D341Med (cell line): Measurements from ENCODE around the gene ANXA8L1.
"Not testable (repeated sequence)": the region's sequence is repeated elsewhere in the genome, so short reads cannot be mapped to it uniquely, and the experiment has no call there.

ENCODE experiments used
- DNase-seq: peaks from one replicate; pipeline ENCODE4 v3.0.0; 2012; ENCODE audit warnings: low spot score

ANXA8L1 gene, protein sequence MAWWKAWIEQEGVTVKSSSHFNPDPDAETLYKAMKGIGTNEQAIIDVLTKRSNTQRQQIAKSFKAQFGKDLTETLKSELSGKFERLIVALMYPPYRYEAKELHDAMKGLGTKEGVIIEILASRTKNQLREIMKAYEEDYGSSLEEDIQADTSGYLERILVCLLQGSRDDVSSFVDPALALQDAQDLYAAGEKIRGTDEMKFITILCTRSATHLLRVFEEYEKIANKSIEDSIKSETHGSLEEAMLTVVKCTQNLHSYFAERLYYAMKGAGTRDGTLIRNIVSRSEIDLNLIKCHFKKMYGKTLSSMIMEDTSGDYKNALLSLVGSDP

DNA sequence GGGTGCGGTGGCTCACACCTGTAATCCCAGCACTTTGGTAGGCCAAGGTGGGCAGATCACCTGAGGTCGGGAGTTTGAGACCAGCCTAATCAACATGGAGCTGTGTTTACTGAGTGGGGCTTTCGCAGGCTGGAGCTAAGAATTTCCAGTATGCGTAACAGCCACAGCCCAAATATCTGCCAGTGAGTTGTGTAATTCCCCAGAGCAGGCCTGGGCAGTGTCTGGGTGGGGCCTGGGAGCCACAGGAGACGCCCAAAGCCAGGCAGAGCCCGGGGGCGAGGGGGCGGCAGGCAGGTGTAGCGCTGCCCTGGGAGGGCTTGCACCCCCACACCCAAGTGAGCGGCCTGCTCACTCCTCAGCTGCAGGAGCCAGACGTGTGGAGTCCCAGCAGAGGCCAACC, at the start of gene ANXA8L1:
Gene ANXA8L1, plus strand, starts transcription at position 371 of the 400 bp plus-strand sequence. CDS start 76 bp downstream, outside the sequence.
- not testable (repeated sequence) for DNase-seq

DNA sequence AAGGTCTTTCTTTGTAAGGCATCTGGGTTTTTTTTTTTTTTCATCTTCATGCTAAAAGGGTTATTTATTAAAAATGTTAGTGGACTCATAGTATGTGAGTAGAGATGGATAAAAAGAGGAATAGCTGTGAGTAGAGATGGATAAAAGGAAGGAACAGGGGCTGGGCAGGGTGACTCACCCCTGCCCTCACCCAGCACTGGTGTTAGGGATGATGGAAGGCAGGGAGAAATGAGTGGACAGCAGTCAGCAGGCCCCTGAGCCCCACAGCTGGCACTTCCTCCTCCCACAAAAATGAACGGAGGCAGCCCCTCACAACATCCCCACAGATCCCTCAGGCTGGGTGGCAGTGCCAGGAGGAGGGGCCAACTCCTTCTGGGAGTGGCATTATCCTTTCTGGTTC, 49.5 kb upstream of the ANXA8L1 start:
- DNase-seq: no peak

DNA sequence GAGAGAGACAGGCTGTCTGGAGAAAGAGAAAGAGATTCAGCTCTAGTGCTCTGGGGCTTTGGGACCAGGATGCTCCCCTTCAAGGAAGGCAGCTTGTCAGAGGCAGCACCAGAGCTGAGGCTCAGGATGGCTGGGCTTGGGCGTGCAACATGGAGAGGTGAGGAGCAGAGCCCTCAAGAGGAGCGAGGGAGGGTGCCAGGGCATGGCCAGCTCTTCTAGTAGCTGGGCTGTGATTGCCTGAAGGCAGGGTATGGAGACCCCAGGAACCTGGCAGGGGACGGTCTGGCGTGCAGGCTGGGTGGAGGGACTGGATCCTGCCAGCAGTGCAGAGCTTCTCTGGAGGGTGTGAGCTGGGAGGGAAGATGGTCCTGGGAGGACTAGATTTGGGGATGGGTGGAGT, 48.6 kb upstream of the ANXA8L1 start:
- no peak for DNase-seq

DNA sequence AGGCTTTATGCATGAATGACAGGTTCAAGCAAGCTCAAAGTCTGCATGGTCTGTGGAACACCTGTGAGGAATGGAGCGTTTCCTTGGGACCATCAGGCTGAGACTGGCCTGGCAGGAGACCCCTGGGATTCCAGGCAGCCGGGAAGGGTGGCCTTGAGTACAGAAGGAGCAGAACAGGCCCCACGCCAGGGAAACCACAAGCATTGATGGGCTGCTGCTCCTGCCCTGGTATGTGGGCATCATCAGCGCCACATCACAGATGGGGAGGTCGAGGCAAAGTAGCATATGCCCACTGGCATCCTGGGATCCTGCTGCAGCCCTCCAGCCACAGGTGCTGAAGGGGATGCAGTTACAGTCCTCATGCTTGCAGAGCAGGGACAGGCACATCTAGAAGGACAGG, 47.9 kb upstream of the ANXA8L1 start:
- DNase-seq: no peak

DNA sequence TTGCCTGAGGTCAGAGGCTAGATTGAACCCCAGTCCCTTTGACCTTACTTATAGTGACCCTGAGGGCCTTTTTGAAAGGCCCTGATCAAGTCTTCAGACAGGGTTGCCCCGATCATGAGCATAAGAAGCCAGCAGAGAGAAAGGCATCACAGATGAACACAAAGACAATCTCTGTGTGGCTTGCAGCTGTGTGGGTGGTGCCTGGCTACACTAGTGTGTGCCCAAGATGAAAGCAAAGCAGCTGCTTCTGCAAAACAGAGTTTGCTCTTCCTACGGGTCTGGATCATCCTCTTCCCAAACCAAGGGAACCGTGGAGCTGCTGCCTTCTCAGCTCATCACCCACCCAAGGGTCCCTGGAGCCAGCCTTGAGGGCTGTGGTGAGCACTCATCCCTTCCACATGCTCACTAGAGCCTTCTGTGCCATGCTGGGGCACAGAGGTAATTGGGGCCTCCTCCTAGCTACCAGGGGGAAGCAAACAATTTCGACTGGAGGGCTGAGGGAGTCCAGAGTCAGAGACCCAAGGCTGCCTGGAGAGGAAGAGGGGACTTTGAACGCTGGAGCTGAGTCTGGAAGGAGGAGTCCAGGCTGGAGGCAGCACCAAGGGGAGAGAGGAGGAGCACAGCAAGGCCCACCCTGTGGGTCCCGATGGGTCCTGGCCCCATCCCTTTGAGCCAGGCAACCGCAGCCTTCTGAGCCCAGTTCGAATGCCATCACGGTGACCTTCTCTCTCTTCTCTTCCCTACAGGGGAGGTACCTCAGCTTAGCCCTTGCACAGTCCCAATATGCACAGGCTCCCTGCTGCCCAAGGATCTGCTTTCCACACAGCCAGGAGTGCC, 46.5 kb upstream of the ANXA8L1 start:
- DNase-seq: no peak

DNA sequence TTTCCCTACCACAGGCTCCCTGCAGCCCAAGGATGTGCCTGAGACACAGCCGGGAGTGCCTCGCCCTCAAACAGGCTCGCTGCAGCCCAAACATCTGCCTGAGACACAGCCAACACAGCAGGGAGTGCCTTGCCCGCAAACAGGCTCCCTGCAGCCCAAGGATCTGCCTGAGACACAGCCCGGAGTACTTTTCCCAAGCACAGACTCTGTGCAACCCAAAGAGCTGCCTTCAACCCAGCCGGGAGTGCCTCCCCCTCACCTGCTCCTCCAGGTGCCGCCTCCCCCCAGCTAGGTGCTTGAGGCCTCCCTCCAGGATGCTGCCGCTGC, 45.9 kb upstream of the ANXA8L1 start:
- DNase-seq: no peak

DNA sequence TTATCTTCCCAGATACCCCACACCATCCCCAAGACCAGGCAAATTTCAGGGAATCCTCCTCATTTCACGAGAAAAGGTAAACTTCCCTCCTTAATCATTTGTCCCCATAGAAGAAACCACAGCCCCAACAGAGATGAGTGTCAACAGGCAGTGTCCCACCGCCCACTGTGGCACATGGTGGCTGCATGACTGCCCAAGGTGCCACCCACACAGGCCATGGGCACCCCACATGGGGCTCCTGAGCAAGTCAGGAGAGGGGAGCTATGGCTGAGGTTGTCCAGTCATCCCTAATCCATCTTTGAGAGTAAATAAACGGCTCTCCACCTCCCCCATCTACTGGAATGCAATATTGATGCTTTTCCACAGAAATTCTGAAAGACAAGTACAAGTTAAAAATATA, 44.7 kb upstream of the ANXA8L1 start:
- no peak for DNase-seq

DNA sequence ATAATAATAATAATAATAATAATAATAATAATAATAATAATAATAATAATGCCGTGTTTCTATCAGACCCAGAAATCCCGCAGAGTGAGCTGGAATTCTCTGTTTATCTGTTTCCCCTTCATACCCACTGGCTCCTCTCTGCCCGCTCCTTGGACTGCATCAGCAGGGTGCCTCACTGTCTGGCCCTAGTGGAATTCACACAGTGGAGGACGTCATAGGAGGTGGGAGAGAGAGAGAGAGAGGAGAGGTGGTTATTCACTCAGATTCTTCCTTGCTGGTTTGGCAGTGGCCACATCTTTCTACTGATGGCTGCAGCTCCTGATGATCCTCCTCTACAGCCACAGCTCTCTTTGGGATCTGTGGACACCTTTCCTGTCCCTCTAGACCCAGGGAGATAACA, 10.1 kb upstream of the ANXA8L1 start:
- not testable (repeated sequence) for DNase-seq

DNA sequence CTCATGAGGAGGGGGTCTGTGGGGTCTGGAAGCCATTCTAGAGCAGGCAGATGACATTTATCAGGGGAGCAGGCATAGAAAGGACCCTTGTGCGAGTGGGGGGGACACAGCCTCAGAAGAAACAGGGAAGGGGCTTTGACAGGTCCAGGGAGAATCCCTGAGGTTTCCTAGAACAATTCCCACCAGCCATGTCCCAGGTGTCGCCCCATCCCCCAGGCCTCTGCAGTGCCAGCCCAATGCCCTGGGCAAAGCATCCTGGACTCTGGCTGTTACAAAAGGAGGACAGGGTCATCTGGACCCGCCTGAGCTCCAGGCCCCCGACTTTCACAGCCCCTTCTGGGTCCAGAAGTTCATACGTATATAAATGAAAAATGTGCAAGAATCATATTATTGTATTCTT, 8.4 kb upstream of the ANXA8L1 start:
- not testable (repeated sequence) for DNase-seq

DNA sequence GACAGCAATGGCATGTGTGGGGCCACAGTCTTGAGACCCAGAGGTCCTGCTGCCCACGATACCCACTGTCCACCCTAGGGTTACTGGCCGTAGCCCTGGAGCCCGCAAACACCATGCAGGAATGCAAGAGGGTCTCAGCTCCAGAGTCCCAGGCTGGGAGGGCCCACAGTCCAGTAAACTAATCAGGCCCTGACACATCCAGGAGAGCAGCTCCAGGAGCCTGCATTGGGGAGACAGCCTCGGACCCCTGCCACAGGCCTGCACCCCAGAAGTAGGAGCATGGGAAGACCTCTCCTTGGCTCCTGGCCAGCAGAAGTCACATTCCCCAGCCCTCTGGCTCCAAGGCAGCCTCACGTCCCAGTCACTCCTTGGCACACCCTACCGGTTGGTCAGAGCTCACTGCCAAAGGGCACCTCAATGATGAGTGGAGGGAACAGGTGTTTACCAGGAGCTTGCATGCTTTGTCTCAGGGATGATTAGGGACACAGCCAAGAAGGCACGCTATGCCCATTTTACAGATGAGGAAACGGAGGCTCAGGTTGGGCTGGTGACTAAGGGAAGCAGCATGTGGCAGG, 7.8 kb upstream of the ANXA8L1 start:
- not testable (repeated sequence) for DNase-seq

DNA sequence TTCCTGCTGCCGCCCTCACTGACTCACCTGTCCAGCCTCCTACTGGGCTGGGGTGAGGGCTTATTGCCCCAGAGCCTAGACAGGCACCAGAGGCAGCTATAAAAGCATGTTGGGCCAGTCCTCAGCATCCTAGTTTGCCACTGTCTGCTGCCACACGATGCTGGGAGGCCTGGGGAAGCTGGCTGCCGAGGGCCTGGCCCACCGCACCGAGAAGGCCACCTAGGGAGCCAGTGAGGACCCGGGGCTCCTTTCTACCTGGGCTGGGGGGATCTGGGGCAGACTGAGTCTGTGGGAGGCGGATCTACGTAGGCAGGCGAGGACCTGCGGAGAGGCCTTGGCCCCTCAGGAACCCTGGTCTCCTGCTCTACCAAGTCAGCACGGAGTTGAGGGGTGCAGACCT, 6.6 kb upstream of the ANXA8L1 start:
- not testable (repeated sequence) for DNase-seq

DNA sequence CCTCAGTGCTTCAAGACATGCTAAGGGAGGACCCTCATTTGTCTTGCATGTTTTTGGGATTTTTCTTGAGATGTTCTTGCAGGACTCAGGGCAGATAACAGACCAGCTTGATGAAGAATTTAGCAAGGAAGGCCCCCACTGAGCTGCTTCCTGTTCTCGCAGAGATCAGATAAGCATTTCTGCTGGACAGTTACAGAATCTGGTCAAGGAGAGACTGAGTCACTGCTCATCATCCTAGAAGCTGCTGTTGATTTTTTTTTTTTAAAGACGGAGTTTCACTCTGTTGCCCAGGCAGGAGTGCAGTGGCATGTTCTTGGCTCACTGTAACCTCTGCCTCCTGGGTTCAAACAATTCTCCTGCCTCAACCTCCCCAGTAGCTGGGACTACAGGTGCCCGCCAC, 1.2 kb upstream of the ANXA8L1 start:
- not testable (repeated sequence) for DNase-seq

DNA sequence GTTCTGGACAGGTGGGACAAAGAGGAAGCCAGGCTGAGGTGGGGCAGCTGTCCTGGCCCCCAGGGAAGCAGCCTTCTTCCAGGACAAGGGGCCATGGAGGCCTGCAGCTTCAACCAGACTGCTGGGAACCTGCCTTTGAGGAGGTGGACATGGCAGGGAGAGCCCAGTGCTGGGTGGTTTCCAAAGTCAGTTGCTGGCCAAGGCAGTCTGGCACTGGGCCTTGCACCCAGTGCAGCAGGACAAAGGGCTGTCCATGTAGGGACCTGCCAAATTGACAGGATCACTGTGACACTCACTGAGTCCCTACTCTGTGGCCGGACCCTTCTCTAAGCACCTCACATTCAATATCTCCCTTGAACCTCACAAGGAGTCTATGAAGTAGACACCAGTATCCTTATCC, 1.4 kb downstream of the ANXA8L1 start:
- DNase-seq: not testable (repeated sequence)

DNA sequence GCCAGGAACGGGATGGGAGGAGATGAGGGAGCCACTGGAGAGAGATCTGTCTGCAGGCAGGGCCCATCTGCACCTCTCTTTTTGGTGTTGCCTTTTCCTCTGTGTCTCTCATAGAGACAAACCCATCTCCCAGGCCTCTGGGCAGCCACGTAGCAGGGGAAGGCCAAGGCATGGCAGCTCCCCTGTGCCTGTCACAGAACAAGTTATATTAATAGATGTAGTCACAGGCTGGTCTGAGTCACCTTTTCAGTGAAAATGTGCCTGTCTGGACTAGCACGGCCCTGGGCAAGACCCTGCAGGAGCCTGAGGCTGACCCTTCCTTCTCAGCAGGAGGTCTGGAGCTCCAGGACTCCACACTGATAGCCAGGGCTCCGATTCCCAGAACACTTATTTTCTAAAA, 2.1 kb downstream of the ANXA8L1 start:
- not testable (repeated sequence) for DNase-seq

DNA sequence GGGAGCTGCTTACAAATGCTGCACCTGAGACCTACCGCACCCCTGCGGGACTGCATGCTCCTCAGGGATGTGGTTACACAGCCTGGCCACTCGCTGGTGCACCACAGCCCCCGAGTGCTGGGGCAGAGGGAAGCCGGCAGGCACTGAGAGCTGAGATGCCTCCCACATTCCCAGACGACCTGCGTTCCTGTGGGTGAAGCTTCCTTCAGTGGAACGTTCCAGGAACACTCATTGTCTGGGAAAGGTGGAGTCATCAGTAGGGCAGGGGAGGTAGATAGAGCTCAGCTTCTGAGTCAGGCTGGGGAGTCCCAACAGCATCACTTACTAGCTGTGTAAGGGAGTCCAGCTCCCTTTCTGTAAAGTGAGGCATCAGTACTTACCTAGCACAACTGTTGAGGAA, 2.5 kb downstream of the ANXA8L1 start:
- not testable (repeated sequence) for DNase-seq

DNA sequence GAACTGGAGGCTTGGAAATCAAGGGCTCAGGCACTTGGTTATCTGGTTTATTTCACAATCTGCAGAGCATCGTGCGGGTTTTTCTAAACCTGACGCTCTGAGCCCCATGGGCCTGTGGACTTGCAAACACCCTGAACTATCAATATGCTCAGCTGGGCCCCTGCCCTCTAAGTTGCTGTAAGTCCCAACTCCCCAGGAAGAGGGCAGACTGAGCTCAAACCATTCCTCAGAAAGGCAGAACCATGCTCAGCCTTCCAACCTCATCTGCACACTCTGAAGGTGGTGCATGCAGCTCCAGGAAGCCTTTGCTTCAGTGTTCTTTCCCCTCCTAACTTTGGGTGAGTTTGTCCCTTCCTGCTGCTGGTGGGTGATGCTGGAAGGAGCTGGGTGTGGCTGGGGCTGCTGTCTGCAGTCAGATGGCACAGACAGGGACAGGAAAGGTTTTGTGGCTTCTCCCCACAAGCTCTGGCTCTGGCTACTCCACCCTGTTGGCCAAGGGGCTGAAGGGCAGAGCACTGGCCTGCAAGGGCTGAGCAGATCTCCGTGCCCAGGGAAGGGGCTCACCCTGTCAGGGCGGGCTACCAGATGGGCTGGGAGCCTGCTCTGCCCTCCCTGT, 3.8 kb downstream of the ANXA8L1 start:
- DNase-seq: not testable (repeated sequence)

DNA sequence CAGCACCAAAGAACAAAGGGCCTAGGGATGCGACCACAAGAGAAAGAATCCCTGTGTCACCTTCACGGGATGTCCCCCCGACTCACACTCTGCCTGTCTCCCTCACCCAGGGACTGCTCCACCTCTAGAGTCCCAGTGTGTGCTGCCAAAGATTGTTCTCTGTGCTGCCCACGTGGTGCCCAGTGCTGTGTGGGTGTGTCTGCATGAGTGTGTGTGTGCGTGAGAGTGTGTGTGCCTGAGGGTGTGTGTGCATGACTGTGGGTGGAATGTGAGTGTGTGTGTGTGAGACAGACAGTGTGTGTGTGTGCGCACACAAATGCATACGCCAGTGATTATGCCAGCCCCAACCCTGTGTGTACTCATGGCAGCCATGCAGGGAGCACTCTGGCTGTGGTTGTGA, 10.3 kb downstream of the ANXA8L1 start:
- DNase-seq: not testable (repeated sequence)

DNA sequence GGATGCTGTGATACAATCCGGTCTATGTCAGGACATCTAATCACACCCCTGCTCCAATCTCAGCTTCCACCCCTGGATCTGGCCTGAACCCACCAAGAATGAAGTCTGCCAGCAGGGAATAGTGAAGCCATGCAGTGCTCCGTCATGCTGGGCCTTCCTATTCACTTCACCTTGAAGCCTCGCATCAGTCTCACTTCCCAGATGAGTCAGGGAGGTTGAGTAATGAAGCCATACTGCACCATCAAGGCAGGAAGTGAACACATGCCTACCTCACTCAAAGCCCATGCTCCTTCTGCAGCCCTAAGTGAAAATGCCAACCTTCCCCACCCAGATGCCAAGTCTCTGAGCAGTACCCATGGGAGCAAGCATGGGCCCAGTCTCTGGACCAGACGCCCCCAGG, 11.1 kb downstream of the ANXA8L1 start:
- not testable (repeated sequence) for DNase-seq

DNA sequence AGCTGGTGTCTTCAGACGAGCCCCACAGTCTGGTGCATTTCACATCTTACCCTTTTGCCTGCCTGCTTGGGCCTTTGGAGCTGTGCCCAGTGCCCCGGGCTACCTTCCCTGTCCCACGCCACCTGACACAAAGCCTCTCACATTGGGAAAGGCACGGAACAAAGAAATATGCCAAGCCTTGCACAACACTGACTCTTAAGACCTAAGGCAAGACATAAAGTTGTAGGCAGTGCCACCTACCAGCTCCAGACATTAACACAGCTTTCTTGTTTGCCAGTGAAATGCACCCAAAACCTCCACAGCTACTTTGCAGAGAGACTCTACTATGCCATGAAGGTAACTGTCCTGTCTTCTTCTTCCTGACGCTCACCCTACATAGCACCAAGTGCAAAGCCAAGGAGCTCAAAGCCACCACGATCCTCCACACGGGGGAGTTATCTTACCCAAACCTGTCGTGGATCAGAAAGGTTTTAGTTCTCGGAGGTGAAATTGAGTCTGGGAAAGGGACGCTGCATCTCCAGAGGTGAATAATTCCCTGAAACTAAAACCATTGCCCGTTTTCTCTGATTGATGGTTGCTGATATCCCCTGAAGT, 11.8 kb downstream of the ANXA8L1 start:
- not testable (repeated sequence) for DNase-seq

DNA sequence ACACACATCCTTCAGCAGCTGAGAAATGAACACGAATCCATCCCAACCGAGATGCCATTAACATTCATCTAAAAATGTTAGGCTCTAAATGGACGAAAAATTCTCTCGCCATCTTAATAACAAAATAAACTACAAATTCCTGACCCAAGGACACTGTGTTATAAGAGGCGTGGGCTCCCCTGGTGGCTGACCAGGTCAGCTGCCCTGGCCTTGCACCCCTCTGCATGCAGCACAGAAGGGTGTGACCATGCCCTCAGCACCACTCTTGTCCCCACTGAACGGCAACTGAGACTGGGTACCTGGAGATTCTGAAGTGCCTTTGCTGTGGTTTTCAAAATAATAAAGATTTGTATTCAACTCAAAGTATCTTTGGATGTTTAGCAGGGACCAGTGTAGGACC, 15.8 kb downstream of the ANXA8L1 start:
- not testable (repeated sequence) for DNase-seq

DNA sequence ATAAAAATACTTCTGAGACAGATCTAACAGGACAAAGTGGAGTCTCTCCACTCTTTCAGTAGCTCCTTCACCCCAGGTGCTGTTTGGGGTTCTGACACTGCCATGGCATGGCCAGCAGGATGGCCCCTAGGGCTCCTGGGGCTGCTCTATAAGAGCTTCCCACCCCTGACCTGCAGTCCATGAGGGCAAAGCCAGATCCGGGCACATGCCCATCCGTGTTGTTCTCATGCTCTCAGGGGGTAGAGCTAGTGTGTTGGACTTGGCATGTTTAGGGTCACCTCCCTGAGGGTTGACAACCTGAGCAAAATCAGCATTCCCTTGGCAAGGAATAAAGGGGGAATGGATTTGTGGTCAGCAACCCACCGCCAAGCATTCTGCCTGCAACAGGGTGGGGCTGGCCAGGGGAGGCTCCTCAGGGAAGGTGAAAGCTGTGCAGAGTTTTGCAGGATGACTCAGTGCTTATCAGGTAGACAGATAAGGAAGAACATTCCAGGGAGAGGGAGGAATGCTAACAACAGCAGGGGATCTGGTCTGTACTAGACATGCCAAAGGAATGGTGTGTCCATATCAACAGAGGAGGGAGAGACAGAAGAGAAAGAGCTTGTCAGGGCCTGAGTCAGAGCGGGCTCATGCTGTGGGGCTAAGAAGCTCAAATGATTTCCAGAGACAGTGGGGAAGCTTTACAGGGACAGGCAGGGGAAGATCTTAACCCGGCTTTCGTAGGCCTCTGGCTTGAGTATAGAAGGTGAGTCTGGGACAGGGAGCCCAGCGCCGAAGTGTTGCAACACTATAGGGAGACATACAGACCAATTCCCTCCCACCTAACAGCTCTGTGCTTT, 21.1 kb downstream of the ANXA8L1 start:
- not testable (repeated sequence) for DNase-seq
